Liver (tissue), 9 donors: ENCODE measurements around the gene GARIN3. TPM values are rescaled to one million over a fixed set of nuclear protein-coding genes. Genes with fewer than 3 reads are reported as not detected.
"Not testable (repeated sequence)": the region's sequence is repeated elsewhere in the genome, so short reads cannot be mapped to it uniquely, and the experiment has no call there.

Experiments
- DNase-seq: peaks from one replicate; pipeline ENCODE4 v3.0.0-alpha.2; 2017; ENCODE audit warnings: low spot score
- H3K27ac ChIP-seq, 2 donors: one replicate each; pipeline ENCODE4 v1.7.0; 2013; ENCODE audit warnings: inconsistent platforms in 2 of 2, low read length in 2 of 2, control low read depth in 1 of 2, low read depth in 1 of 2, mild to moderate bottlenecking in 1 of 2
- H3K27me3 ChIP-seq, 4 donors: one replicate each; pipeline versions ENCODE4 v1.6.1 to v1.7.0; 2013; ENCODE audit warnings: low read length in 3 of 4, inconsistent platforms in 1 of 4, mild to moderate bottlenecking in 1 of 4, moderate library complexity in 1 of 4; ENCODE audit not compliant: control insufficient read depth in 4 of 4, insufficient read depth in 4 of 4
- H3K36me3 ChIP-seq, 4 donors: one replicate each; pipeline versions ENCODE4 v1.6.1 to v1.7.0; 2013; ENCODE audit warnings: low read length in 3 of 4, mild to moderate bottlenecking in 3 of 4, low read depth in 1 of 4, moderate library complexity in 1 of 4; ENCODE audit not compliant: control insufficient read depth in 4 of 4, insufficient read depth in 3 of 4
- H3K4me1 ChIP-seq, 4 donors: one replicate each; pipeline versions ENCODE4 v1.6.1 to v1.7.0; 2013; ENCODE audit warnings: low read length in 3 of 4, mild to moderate bottlenecking in 3 of 4, moderate library complexity in 1 of 4; ENCODE audit not compliant: control insufficient read depth in 4 of 4, insufficient read depth in 4 of 4
- H3K4me3 ChIP-seq, 3 donors: one replicate each; pipeline versions ENCODE4 v1.6.1 to v1.7.0; 2013; ENCODE audit warnings: low read length in 3 of 3, control low read depth in 1 of 3, low read depth in 1 of 3, mild to moderate bottlenecking in 1 of 3
- H3K9ac ChIP-seq, 2 donors: one replicate each; pipeline ENCODE4 v1.7.0; 2013; ENCODE audit warnings: low read length in 2 of 2, mild to moderate bottlenecking in 2 of 2, moderate library complexity in 2 of 2, control low read depth in 1 of 2, low read depth in 1 of 2
- H3K9me3 ChIP-seq, 4 donors: one replicate each; pipeline versions ENCODE4 v1.6.1 to v1.7.0; 2013; ENCODE audit warnings: low read length in 3 of 4; ENCODE audit not compliant: control insufficient read depth in 4 of 4
- ATF3 ChIP-seq: IDR thresholded peaks from 2 replicates; pipeline ENCODE4 v1.6.1; 2016; ENCODE audit warnings: antibody characterized with exemption
- EGR1 ChIP-seq, 2 donors: IDR thresholded peaks; 2 replicates each; pipeline ENCODE4 v1.6.1; 2016 to 2018; ENCODE audit warnings: antibody characterized with exemption in 2 of 2, low read depth in 2 of 2
- FOXA1 ChIP-seq: IDR thresholded peaks from 2 replicates; pipeline ENCODE4 v1.6.1; 2016; ENCODE audit warnings: antibody characterized with exemption
- FOXA2 ChIP-seq: IDR thresholded peaks from 2 replicates; pipeline ENCODE4 v1.6.1; 2016; ENCODE audit warnings: antibody characterized with exemption
- HNF4A ChIP-seq, 2 donors: conservative IDR thresholded peaks; 2 replicates each; pipeline ENCODE4 v1.6.1; 2016; ENCODE audit warnings: antibody characterized with exemption in 2 of 2, mild to moderate bottlenecking in 2 of 2
- HNF4G ChIP-seq: IDR thresholded peaks from 2 replicates; pipeline ENCODE4 v1.6.1; 2016; ENCODE audit warnings: antibody characterized with exemption
- MAX ChIP-seq: IDR thresholded peaks from 2 replicates; pipeline ENCODE4 v1.6.1; 2016; ENCODE audit warnings: antibody characterized with exemption
- NR2F2 ChIP-seq: IDR thresholded peaks from 2 replicates; pipeline ENCODE4 v1.6.1; 2016; ENCODE audit warnings: antibody characterized with exemption
- RAD21 ChIP-seq, 2 donors: IDR thresholded peaks; 2 replicates each; pipeline ENCODE4 v1.6.1; 2016; ENCODE audit warnings: antibody characterized with exemption in 2 of 2, mild to moderate bottlenecking in 2 of 2
- RXRA ChIP-seq, 2 donors: IDR thresholded peaks; 2 replicates each; pipeline ENCODE4 v1.6.1; 2017 to 2018; ENCODE audit warnings: antibody characterized with exemption in 2 of 2, mild to moderate bottlenecking in 1 of 2
- SP1 ChIP-seq: IDR thresholded peaks from 2 replicates; pipeline ENCODE4 v1.6.1; 2018; ENCODE audit warnings: antibody characterized with exemption, mild to moderate bottlenecking
- TAF1 ChIP-seq: conservative IDR thresholded peaks from 2 replicates; pipeline ENCODE4 v1.6.1; 2016; ENCODE audit warnings: antibody characterized with exemption, mild to moderate bottlenecking
- YY1 ChIP-seq: IDR thresholded peaks from 2 replicates; pipeline ENCODE4 v1.6.1; 2016; ENCODE audit warnings: antibody characterized with exemption, mild to moderate bottlenecking
- ZBTB33 ChIP-seq: IDR thresholded peaks from 2 replicates; pipeline ENCODE4 v1.6.1; 2016; ENCODE audit warnings: antibody characterized with exemption
- WGBS: extraction: QIAGEN DNeasy Blood & Tissue Kit; methylation state at CpG from one replicate; pipeline ENCODE4 v1.1.7; 2013; 5-methylcytosine and 5-hydroxymethylcytosine counted together
- polyA plus RNA-seq, 2 donors: library from polyadenylated mRNA; stranded (reverse) in 1 of 2; unstranded in 1 of 2; fragments of 200-250 nt in 1 of 2; fragments of >200 nt in 1 of 2; fragmentation: Nextera tagmentation in 1 of 2; extraction: Ambion mirVana in 1 of 2; gene quantifications; one replicate each; pipeline versions ENCODE4 v1.2.1 to v1.2.3, GENCODE V29; 2013 to 2015
- total RNA-seq, 2 donors: library from RNA; depleted of rRNA; stranded (reverse); fragments of >200 nt; gene quantifications; one replicate each; pipeline ENCODE4 v1.2.3, GENCODE V29; 2014
- TF ChIP-seq, protein P1 (sequence below): IDR thresholded peaks from 2 replicates; pipeline ENCODE4 v1.6.1; 2016; ENCODE audit warnings: antibody characterized with exemption, mild to moderate bottlenecking
- donor health status: healthy.
- donor health status: healthy.
- donor health status: healthy.
- donor health status: healthy.
- donor health status: healthy.

The GARIN3 gene
- total and polyA plus RNA-seq, 4 donors, result not detected

GRCh38 chr5:157212307-157212706 lies 46.2 kb upstream of the GARIN3 start (continued):
- TF ChIP-seq, protein P1, sequence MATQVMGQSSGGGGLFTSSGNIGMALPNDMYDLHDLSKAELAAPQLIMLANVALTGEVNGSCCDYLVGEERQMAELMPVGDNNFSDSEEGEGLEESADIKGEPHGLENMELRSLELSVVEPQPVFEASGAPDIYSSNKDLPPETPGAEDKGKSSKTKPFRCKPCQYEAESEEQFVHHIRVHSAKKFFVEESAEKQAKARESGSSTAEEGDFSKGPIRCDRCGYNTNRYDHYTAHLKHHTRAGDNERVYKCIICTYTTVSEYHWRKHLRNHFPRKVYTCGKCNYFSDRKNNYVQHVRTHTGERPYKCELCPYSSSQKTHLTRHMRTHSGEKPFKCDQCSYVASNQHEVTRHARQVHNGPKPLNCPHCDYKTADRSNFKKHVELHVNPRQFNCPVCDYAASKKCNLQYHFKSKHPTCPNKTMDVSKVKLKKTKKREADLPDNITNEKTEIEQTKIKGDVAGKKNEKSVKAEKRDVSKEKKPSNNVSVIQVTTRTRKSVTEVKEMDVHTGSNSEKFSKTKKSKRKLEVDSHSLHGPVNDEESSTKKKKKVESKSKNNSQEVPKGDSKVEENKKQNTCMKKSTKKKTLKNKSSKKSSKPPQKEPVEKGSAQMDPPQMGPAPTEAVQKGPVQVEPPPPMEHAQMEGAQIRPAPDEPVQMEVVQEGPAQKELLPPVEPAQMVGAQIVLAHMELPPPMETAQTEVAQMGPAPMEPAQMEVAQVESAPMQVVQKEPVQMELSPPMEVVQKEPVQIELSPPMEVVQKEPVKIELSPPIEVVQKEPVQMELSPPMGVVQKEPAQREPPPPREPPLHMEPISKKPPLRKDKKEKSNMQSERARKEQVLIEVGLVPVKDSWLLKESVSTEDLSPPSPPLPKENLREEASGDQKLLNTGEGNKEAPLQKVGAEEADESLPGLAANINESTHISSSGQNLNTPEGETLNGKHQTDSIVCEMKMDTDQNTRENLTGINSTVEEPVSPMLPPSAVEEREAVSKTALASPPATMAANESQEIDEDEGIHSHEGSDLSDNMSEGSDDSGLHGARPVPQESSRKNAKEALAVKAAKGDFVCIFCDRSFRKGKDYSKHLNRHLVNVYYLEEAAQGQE, result no peak
- TF ChIP-seq MAX (no peak), TAF1 (no peak), FOXA1 (no peak), RAD21 (IDR thresholded peaks at IDR 0.05) (no peak), RXRA (IDR thresholded peaks at IDR 0.05) (no peak), HNF4G (no peak), ZBTB33 (no peak), SP1 (no peak), HNF4A (conservative IDR thresholded peaks at IDR 0.05) (no peak)

- H3K36me3 ChIP-seq, H3K27me3 ChIP-seq, DNase-seq, H3K4me1 ChIP-seq, H3K27ac ChIP-seq, H3K4me3 ChIP-seq, H3K9ac ChIP-seq, H3K9me3 ChIP-seq: not testable (repeated sequence)
- WGBS, result 50% methylated on average over 1 of the region's 1 CpG
Measured at GRCh38 chr5:157210652-157211051, 44.6 kb upstream of the GARIN3 start.

GRCh38 chr5:157205708-157206107 lies 39.6 kb upstream of the GARIN3 start:
- no peak for TF ChIP-seq EGR1 (IDR thresholded peaks at IDR 0.05; ENCODE audit: low read depth in 2 of 2)
- no peak for DNase-seq
- Histone ChIP-seq H3K4me1 (no peaks in the 10 kb centered on the region), H3K27ac (no peak overlapping the region), H3K9ac (no peak overlapping the region), H3K9me3 (peaks cover 0 to 2% (median 0%) of the 10 kb centered on the region in 4 donors), H3K36me3 (no peaks in the 10 kb centered on the region), H3K27me3 (no peaks in the 10 kb centered on the region), H3K4me3 (no peak overlapping the region)
- WGBS, result 77% methylated on average over 6 of the region's 6 CpGs

GRCh38 chr5:157204765-157205164 lies 38.7 kb upstream of the GARIN3 start:
- H3K9ac ChIP-seq, result no peak overlapping the region
- H3K9me3 ChIP-seq, result peaks cover 0 to 2% (median 0%) of the 10 kb centered on the region in 4 donors
- H3K27ac ChIP-seq, result no peak overlapping the region
- TF ChIP-seq HNF4A (conservative IDR thresholded peaks at IDR 0.05), result no peak
- no peak for TF ChIP-seq ZBTB33
- no peak for TF ChIP-seq HNF4G
- TF ChIP-seq MAX, result no peak
- TF ChIP-seq FOXA2, result no peak
- TF ChIP-seq YY1, result no peak
- no peak for TF ChIP-seq TAF1
- no peak for TF ChIP-seq ATF3
- no peak for TF ChIP-seq NR2F2
- TF ChIP-seq RXRA (IDR thresholded peaks at IDR 0.05), result no peak
- no peak for TF ChIP-seq RAD21 (IDR thresholded peaks at IDR 0.05)
- no peak for TF ChIP-seq SP1
- DNase-seq, result no peak
- 69% methylated on average over 4 of the region's 4 CpGs for WGBS
- no peaks in the 10 kb centered on the region for H3K27me3 ChIP-seq
- H3K4me1 ChIP-seq, result no peaks in the 10 kb centered on the region
- H3K36me3 ChIP-seq, result no peaks in the 10 kb centered on the region
- H3K4me3 ChIP-seq, result no peak overlapping the region
